ENCODE data around the gene MGAT4D. TPM values are rescaled to one million over a fixed set of nuclear protein-coding genes. Genes with fewer than 3 reads are reported as not detected.

MGAT4D gene
- total RNA-seq, 2 experiments from 2014 or later, result not detected

- H3K4me3 Mint-ChIP-seq, result no peak overlapping the region
- Histone ChIP-seq H3K36me3 (ENCODE audit: insufficient read depth, low read length) (no peaks in the 10 kb centered on the region), H3K4me1 (ENCODE audit: insufficient read depth, low read length) (no peaks in the 10 kb centered on the region), H3K27me3 (ENCODE audit: control insufficient read depth in 1 of 2, insufficient read depth in 2 of 2, low read length in 2 of 2) (peaks cover 0 to 4% of the 10 kb centered on the region in 2 experiments), H3K9me3 (ENCODE audit: control insufficient read depth in 1 of 2, insufficient read depth in 1 of 2, low read length in 2 of 2) (no peaks in the 10 kb centered on the region), H3K27ac (ENCODE audit: low read depth in 1 of 2, low read length in 2 of 2) (no peak overlapping the region), H3K4me3 (ENCODE audit: low read length) (no peak overlapping the region)
- H3K36me3 Mint-ChIP-seq (ENCODE audit: low read depth), result no peaks in the 10 kb centered on the region
- no peaks in the 10 kb centered on the region for H3K4me1 Mint-ChIP-seq (ENCODE audit: low read depth)
- ChIA-PET CTCF (no interaction called here), POLR2A (no interaction called here)
- H3K9me3 Mint-ChIP-seq, result peaks cover 5% of the 10 kb centered on the region
- intact Hi-C loops (cut with DNase I, micrococcal nuclease), result no loop called here
- TF ChIP-seq CTCF (IDR thresholded peaks at IDR 0.05), result no peak
- H3K27me3 Mint-ChIP-seq, result peaks cover 17% of the 10 kb centered on the region
- ATAC-seq (ENCODE audit: poor library complexity), result no peak
- no peak for DNase-seq
- H3K27ac Mint-ChIP-seq, result no peak overlapping the region
Measured at GRCh38 chr4:140485939-140486338, 12.2 kb downstream of the MGAT4D start.

- POLR2A ChIA-PET, result no interaction called here
- no peak for TF ChIP-seq CTCF (IDR thresholded peaks at IDR 0.05)
- Mint-ChIP-seq H3K9me3 (peaks cover 5% of the 10 kb centered on the region), H3K4me1 (ENCODE audit: low read depth) (no peaks in the 10 kb centered on the region), H3K27ac (no peak overlapping the region), H3K36me3 (ENCODE audit: low read depth) (no peaks in the 10 kb centered on the region), H3K4me3 (no peak overlapping the region), H3K27me3 (peaks cover 22% of the 10 kb centered on the region)
- Histone ChIP-seq H3K4me1 (ENCODE audit: insufficient read depth, low read length) (no peaks in the 10 kb centered on the region), H3K9me3 (ENCODE audit: control insufficient read depth in 1 of 2, insufficient read depth in 1 of 2, low read length in 2 of 2) (no peaks in the 10 kb centered on the region), H3K27ac (ENCODE audit: low read depth in 1 of 2, low read length in 2 of 2) (no peak overlapping the region), H3K36me3 (ENCODE audit: insufficient read depth, low read length) (no peaks in the 10 kb centered on the region), H3K27me3 (ENCODE audit: control insufficient read depth in 1 of 2, insufficient read depth in 2 of 2, low read length in 2 of 2) (peaks cover 0 to 9% of the 10 kb centered on the region in 2 experiments), H3K4me3 (ENCODE audit: low read length) (no peak overlapping the region)
- DNase-seq (no peak), ATAC-seq (ENCODE audit: poor library complexity) (no peak)
- intact Hi-C loops (cut with DNase I, micrococcal nuclease), result no loop called here
- CTCF ChIA-PET, result no interaction called here
Measured at GRCh38 chr4:140483445-140483844, 14.6 kb downstream of the MGAT4D start.

GRCh38 chr4:140472156-140472555 lies 25.9 kb downstream of the MGAT4D start:
- POLR2A ChIA-PET, result no interaction called here
- no peak overlapping the region for H3K27ac ChIP-seq (ENCODE audit: low read depth in 1 of 2, low read length in 2 of 2)
- Mint-ChIP-seq H3K9me3 (no peaks in the 10 kb centered on the region), H3K4me1 (ENCODE audit: low read depth) (no peaks in the 10 kb centered on the region), H3K27me3 (peaks cover 35% of the 10 kb centered on the region), H3K27ac (no peak overlapping the region), H3K4me3 (no peak overlapping the region), H3K36me3 (ENCODE audit: low read depth) (no peaks in the 10 kb centered on the region)
- no peak for TF ChIP-seq CTCF (IDR thresholded peaks at IDR 0.05)
- H3K4me1 ChIP-seq (ENCODE audit: insufficient read depth, low read length), result no peaks in the 10 kb centered on the region
- no peaks in the 10 kb centered on the region for H3K36me3 ChIP-seq (ENCODE audit: insufficient read depth, low read length)
- peaks cover 2 to 5% of the 10 kb centered on the region in 2 experiments for H3K27me3 ChIP-seq (ENCODE audit: control insufficient read depth in 1 of 2, insufficient read depth in 2 of 2, low read length in 2 of 2)
- intact Hi-C loops (cut with DNase I, micrococcal nuclease), result no loop called here
- CTCF ChIA-PET, result no interaction called here
- ATAC-seq (ENCODE audit: poor library complexity) (no peak), DNase-seq (no peak)
- H3K9me3 ChIP-seq (ENCODE audit: control insufficient read depth in 1 of 2, insufficient read depth in 1 of 2, low read length in 2 of 2), result peaks cover 0 to 4% of the 10 kb centered on the region in 2 experiments
- H3K4me3 ChIP-seq (ENCODE audit: low read length), result no peak overlapping the region

Measured in CD4-positive, alpha-beta T cell (primary cell).